Activated CD4-positive, alpha-beta T cell treated with anti-CD3 and anti-CD28 coated beads, Interleukin-2, amount 50 U/mL, for 24 hours (primary cell): ENCODE measurements around the gene GUCD1.
A peak's percentile ranks its signal among the peaks of the same experiment; 100 is the strongest.
"Not testable (repeated sequence)": the region's sequence is repeated elsewhere in the genome, so short reads cannot be mapped to it uniquely, and the experiment has no call there.

Experiments used
- DNase-seq, 2 donors: peaks; one replicate each; pipeline ENCODE4 v3.0.0-alpha.2; 2020; ENCODE audit warnings: low read depth in 1 of 2, low spot score in 1 of 2

Gene GUCD1

GRCh38 chr22:24530968-24531367 is 24.0 kb downstream of the GUCD1 start:
- DNase-seq: not testable (repeated sequence)

GRCh38 chr22:24529898-24530297 is 25.0 kb downstream of the GUCD1 start:
- no peak for DNase-seq

- no peak for DNase-seq
These were observed 28.7 kb downstream of the GUCD1 start for GRCh38 chr22:24526191-24526590.

GRCh38 chr22:24525416-24526037 is 29.4 kb downstream of the GUCD1 start:
- peak; percentile 54 to 67 for DNase-seq

- no peak for DNase-seq
These were observed 31.1 kb downstream of the GUCD1 start for GRCh38 chr22:24523873-24524272.

GRCh38 chr22:24521791-24522245 is 33.1 kb downstream of the GUCD1 start:
- DNase-seq: peak in 1 of 2 donors; percentile 27

GRCh38 chr22:24519496-24519895 is 35.4 kb downstream of the GUCD1 start:
- no peak for DNase-seq

- DNase-seq: no peak
These were observed 36.0 kb downstream of the GUCD1 start for GRCh38 chr22:24518771-24519485.

GRCh38 chr22:24518228-24518627 is 36.7 kb downstream of the GUCD1 start:
- no peak for DNase-seq

- no peak for DNase-seq
These were observed 37.5 kb downstream of the GUCD1 start for GRCh38 chr22:24517446-24517845.

GRCh38 chr22:24516301-24516737 is 38.6 kb downstream of the GUCD1 start:
- no peak for DNase-seq

- DNase-seq: no peak
These were observed 40.0 kb downstream of the GUCD1 start for GRCh38 chr22:24515027-24515338.

GRCh38 chr22:24514241-24515026 is 40.5 kb downstream of the GUCD1 start:
- DNase-seq: no peak

GRCh38 chr22:24513378-24514240 is 41.3 kb downstream of the GUCD1 start:
- no peak for DNase-seq

- DNase-seq: no peak
These were observed 42.9 kb downstream of the GUCD1 start for GRCh38 chr22:24512043-24512442.

- DNase-seq: no peak
These were observed 44.0 kb downstream of the GUCD1 start for GRCh38 chr22:24510637-24511625.

- DNase-seq: no peak
These were observed 47.2 kb downstream of the GUCD1 start for GRCh38 chr22:24507716-24508115.

GRCh38 chr22:24506802-24507438 is 48.0 kb downstream of the GUCD1 start:
- no peak for DNase-seq

- no peak for DNase-seq
These were observed 49.8 kb downstream of the GUCD1 start for GRCh38 chr22:24504956-24505736.
